ENCODE results near the gene BCR. TPM values are rescaled to one million over a fixed set of nuclear protein-coding genes. Genes with fewer than 3 reads are reported as not detected.

The BCR gene
- total RNA-seq, 1 donor from 2014 or later: 118 TPM

DNA sequence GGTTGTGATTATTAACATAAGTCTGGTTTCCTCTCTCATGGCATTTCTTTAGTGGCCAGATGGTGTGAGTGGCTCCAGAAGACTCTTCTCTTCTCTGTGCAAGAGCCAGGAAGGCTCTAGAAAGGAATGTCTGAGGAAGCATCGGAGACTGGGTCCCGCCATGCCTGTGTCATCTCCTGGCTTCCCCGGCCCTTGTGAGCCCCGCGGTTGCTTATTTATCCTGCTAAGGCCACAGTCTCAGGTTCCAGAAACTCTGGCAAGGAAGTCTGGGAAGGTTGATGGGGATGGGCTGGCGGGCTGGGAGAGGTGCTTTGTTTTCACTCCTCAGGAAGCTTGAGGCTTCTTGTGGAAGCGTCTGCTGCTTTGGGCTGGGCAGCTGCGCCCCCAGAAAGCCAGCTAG, 18.9 kb downstream of the BCR start:
- peaks cover 5% of the 10 kb centered on the region for H3K36me3 ChIP-seq (ENCODE audit: control insufficient read depth, insufficient read depth, low read length)
- DNase-seq (ENCODE audit: low read depth): no peak
- TF ChIP-seq, protein P1, sequence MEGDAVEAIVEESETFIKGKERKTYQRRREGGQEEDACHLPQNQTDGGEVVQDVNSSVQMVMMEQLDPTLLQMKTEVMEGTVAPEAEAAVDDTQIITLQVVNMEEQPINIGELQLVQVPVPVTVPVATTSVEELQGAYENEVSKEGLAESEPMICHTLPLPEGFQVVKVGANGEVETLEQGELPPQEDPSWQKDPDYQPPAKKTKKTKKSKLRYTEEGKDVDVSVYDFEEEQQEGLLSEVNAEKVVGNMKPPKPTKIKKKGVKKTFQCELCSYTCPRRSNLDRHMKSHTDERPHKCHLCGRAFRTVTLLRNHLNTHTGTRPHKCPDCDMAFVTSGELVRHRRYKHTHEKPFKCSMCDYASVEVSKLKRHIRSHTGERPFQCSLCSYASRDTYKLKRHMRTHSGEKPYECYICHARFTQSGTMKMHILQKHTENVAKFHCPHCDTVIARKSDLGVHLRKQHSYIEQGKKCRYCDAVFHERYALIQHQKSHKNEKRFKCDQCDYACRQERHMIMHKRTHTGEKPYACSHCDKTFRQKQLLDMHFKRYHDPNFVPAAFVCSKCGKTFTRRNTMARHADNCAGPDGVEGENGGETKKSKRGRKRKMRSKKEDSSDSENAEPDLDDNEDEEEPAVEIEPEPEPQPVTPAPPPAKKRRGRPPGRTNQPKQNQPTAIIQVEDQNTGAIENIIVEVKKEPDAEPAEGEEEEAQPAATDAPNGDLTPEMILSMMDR (IDR thresholded peaks at IDR 0.05; ENCODE audit: insufficient read depth, low read length, severe bottlenecking): no peak
- no peaks in the 10 kb centered on the region for H3K27me3 ChIP-seq (ENCODE audit: control insufficient read depth, insufficient read depth, low read length)
- no peak overlapping the region for H3K4me3 ChIP-seq (ENCODE audit: low read depth, low read length)
- FAIRE-seq: no peak

DNA sequence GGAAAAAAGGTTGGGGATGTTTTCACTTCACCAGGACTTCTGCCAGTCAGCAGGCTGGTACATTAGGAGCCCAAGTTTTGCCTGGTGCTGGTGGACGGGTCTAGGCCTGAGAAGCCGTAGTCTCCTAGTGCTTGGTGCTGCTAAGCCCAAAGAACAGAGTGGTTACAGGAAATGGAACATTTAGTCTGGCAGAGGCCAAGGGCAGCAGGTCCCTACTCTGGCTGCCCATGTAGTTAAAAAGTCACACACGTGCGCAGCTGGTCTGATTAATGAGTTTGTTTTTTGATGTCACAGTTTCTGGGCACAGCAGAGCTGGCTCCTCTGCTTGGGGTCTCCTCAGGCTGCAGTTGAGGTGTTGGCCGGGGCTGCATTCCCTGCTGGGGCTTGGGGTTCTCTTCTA, 20.6 kb downstream of the BCR start:
- H3K36me3 ChIP-seq (ENCODE audit: control insufficient read depth, insufficient read depth, low read length): peaks cover 5% of the 10 kb centered on the region
- no peaks in the 10 kb centered on the region for H3K27me3 ChIP-seq (ENCODE audit: control insufficient read depth, insufficient read depth, low read length)
- TF ChIP-seq, protein P1 (IDR thresholded peaks at IDR 0.05; ENCODE audit: insufficient read depth, low read length, severe bottlenecking): no peak
- H3K4me3 ChIP-seq (ENCODE audit: low read depth, low read length): no peak overlapping the region
- DNase-seq (ENCODE audit: low read depth) (no peak), FAIRE-seq (no peak)

DNA sequence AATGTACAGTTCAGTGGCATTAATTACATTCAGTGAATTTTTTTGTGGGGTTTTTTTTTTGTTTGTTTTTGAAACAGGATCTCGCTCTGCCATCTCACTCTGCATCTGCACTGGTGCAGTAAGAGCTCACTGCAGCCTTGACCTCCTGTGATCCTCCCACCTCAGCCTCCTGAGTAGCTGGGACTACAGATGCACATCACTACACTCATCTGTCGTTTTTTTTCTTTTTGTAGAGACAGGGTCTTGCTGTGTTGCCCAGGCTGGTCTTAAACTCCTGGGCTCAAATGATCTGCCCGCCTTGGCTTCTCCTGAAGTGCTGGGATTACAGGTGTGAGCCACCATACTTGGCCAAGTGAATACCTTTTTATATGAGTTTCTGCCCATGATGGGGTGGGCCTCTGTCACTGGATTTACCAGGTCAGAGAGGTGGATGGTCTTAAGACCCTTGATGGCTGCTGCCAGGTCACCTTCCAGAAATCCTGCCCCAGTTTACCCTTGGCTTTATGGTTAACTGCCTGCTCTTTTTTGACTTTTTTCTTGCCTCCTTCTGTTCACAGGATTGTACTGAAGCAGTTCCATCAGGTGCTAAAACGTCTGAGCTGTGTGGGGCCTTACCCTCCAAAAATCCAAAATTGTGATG, 22.6 kb downstream of the BCR start:
- DNase-seq (ENCODE audit: low read depth): no peak
- Histone ChIP-seq H3K27me3 (ENCODE audit: control insufficient read depth, insufficient read depth, low read length) (no peaks in the 10 kb centered on the region), H3K4me3 (ENCODE audit: low read depth, low read length) (no peak overlapping the region), H3K36me3 (ENCODE audit: control insufficient read depth, insufficient read depth, low read length) (peaks cover 3% of the 10 kb centered on the region)
- TF ChIP-seq, protein P1 (IDR thresholded peaks at IDR 0.05; ENCODE audit: insufficient read depth, low read length, severe bottlenecking): no peak
- no peak for FAIRE-seq

DNA sequence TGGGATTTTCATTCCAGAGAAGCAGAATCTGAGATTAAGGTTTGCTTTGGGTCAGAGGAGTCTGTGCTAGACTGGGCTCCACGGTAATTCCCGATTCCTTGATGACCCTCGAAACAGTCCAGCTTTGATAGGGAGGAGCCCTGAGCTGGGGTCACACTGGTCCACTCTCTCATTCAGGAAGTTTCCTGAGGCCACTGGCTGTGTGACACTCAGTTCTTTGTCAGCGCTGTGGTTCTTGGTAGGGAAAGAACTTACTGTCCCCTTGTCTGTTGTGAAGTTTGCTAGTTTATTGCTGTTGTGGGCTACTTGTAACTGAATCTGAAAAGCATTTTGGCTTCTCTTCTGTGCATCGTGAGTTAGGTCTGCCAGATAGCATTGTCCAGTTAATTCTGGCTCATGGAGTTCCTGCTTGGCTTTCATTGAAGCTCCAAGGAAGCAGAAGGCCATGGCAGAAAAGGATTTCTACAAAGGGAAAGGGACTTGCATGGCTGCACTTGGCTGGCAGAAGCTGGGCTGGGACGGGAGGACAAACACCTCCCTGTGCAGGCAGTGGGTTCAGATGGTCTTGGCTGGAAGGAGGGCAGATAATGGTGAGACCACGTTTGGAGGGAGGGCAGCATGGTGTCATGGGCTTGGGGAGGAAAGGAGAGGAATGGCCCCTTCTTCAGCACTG, 23.3 kb downstream of the BCR start:
- no peaks in the 10 kb centered on the region for H3K27me3 ChIP-seq (ENCODE audit: control insufficient read depth, insufficient read depth, low read length)
- DNase-seq (ENCODE audit: low read depth) (no peak), FAIRE-seq (no peak)
- no peak overlapping the region for H3K4me3 ChIP-seq (ENCODE audit: low read depth, low read length)
- H3K36me3 ChIP-seq (ENCODE audit: control insufficient read depth, insufficient read depth, low read length): peaks cover 2% of the 10 kb centered on the region
- TF ChIP-seq, protein P1 (IDR thresholded peaks at IDR 0.05; ENCODE audit: insufficient read depth, low read length, severe bottlenecking): no peak

DNA sequence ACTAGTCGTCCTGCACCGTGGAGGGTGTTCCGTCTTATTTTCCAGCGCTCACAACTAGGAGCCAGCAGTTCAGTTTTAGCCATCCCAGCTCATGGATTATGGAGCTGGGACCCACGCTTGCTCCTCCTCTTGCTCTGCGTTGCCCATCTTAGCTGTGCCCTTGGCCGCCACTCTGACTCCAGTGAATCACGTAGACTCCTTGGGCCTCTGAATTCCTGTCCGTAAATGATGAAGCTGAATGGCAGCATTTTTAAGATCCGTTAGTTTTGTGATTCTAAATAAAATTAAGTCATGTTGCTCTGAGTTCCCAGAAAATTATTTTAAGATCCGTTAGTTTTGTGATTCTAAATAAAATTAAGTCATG, 23.8 kb downstream of the BCR start:
- H3K27me3 ChIP-seq (ENCODE audit: control insufficient read depth, insufficient read depth, low read length): no peaks in the 10 kb centered on the region
- H3K36me3 ChIP-seq (ENCODE audit: control insufficient read depth, insufficient read depth, low read length): peaks cover 2% of the 10 kb centered on the region
- FAIRE-seq (no peak), DNase-seq (ENCODE audit: low read depth) (no peak)
- TF ChIP-seq, protein P1 (IDR thresholded peaks at IDR 0.05; ENCODE audit: insufficient read depth, low read length, severe bottlenecking): no peak
- no peak overlapping the region for H3K4me3 ChIP-seq (ENCODE audit: low read depth, low read length)
